GM19438 (cell line): ENCODE measurements around the gene FRS3.
"Not testable (repeated sequence)": the region's sequence is repeated elsewhere in the genome, so short reads cannot be mapped to it uniquely, and the experiment has no call there.

Experiments
- ATAC-seq: cut with Tn5 transposase; IDR thresholded peaks from one replicate; pipeline ENCODE4 v1.9.1; 2021; ENCODE audit warnings: low read depth; ENCODE audit not compliant: unreplicated experiment

The FRS3 gene

GRCh38 chr6:41779788-41780550 lies at the start of gene FRS3:
TSS of gene FRS3 (minus strand) at chr6:41779900. CDS start at chr6:41776987, 2,913 bp downstream.
- peak; percentile 90 for ATAC-seq

- no peak for ATAC-seq
Measured at GRCh38 chr6:41826343-41827022, 46.8 kb upstream of the FRS3 start.

GRCh38 chr6:41824571-41825569 lies 45.2 kb upstream of the FRS3 start:
- no peak for ATAC-seq

GRCh38 chr6:41823178-41823577 lies 43.5 kb upstream of the FRS3 start:
- no peak for ATAC-seq

GRCh38 chr6:41822021-41822420 lies 42.3 kb upstream of the FRS3 start:
- no peak for ATAC-seq

GRCh38 chr6:41821266-41821665 lies 41.6 kb upstream of the FRS3 start:
- no peak for ATAC-seq

GRCh38 chr6:41818271-41819054 lies 38.8 kb upstream of the FRS3 start:
- ATAC-seq = no peak

GRCh38 chr6:41815587-41815986 lies 35.9 kb upstream of the FRS3 start:
- no peak for ATAC-seq

GRCh38 chr6:41814629-41815028 lies 34.9 kb upstream of the FRS3 start:
- no peak for ATAC-seq

- ATAC-seq = no peak
Measured at GRCh38 chr6:41813956-41814355, 34.3 kb upstream of the FRS3 start.

- ATAC-seq = no peak
Measured at GRCh38 chr6:41813469-41813868, 33.8 kb upstream of the FRS3 start.

- not testable (repeated sequence) for ATAC-seq
Measured at GRCh38 chr6:41811946-41812345, 32.2 kb upstream of the FRS3 start.

- no peak for ATAC-seq
Measured at GRCh38 chr6:41811095-41811494, 31.4 kb upstream of the FRS3 start.

- no peak for ATAC-seq
Measured at GRCh38 chr6:41805830-41806774, 26.4 kb upstream of the FRS3 start.

GRCh38 chr6:41801380-41801779 lies 21.7 kb upstream of the FRS3 start:
- no peak for ATAC-seq

- ATAC-seq = no peak
Measured at GRCh38 chr6:41799559-41799911, 19.8 kb upstream of the FRS3 start.

GRCh38 chr6:41798901-41799558 lies 19.3 kb upstream of the FRS3 start:
- no peak for ATAC-seq

- ATAC-seq = no peak
Measured at GRCh38 chr6:41796474-41796873, 16.8 kb upstream of the FRS3 start.

- no peak for ATAC-seq
Measured at GRCh38 chr6:41791984-41792383, 12.3 kb upstream of the FRS3 start.
